Omental fat pad (tissue), 4 donors: ENCODE results near the gene CSF3. TPM values are rescaled to one million over a fixed set of nuclear protein-coding genes. Genes with fewer than 3 reads are reported as not detected.
"Not testable (repeated sequence)": the region's sequence is repeated elsewhere in the genome, so short reads cannot be mapped to it uniquely, and the experiment has no call there.

ENCODE experiments used
- ATAC-seq: fragments of 150-250 bp; one replicate; pipeline ENCODE4 v1.9.1; 2016; ENCODE audit warnings: mild to moderate bottlenecking, moderate library complexity; ENCODE audit not compliant: low FRiP score
- DNase-seq: peaks from one replicate; pipeline ENCODE4 v3.0.0-alpha.2; 2019; ENCODE audit warnings: low spot score
- total RNA-seq, 4 donors: library from RNA; depleted of rRNA; stranded (reverse); fragments of >200 nt; gene quantifications; one replicate each; pipeline ENCODE4 v1.1.0, GENCODE V29; 2016
- TF ChIP-seq, protein P1 (sequence below), 3 donors: fragments of 450-650 bp; IDR thresholded peaks; one replicate each; pipeline ENCODE4 v1.5.1; 2016 to 2017; ENCODE audit warnings: antibody characterized with exemption in 3 of 3, mild to moderate bottlenecking in 3 of 3, moderate library complexity in 2 of 3

Gene CSF3
- total RNA-seq, 4 donors from 2014 or later = 51.8 to 75.2 TPM; not detected in 2

DNA sequence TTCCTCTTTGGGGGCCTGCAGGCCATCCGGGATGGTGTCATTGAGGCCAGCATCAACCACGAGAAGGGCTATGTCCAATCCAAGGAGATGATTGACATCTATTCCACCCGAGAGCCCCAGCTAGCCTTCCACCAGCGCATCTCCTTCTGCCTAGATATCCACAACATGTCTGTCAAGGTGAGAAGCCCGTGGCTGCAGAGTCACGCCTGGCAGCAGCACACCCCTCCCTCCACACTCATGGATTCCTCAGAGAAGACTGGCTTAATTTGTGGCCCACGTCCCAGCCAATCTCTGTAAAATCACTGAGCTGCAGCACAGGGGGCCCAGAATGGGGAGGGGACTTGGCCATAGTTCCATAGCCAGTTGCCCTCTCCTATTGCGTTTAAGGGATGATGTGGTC lies 19.1 kb upstream of the CSF3 start:
- TF ChIP-seq, protein P1, sequence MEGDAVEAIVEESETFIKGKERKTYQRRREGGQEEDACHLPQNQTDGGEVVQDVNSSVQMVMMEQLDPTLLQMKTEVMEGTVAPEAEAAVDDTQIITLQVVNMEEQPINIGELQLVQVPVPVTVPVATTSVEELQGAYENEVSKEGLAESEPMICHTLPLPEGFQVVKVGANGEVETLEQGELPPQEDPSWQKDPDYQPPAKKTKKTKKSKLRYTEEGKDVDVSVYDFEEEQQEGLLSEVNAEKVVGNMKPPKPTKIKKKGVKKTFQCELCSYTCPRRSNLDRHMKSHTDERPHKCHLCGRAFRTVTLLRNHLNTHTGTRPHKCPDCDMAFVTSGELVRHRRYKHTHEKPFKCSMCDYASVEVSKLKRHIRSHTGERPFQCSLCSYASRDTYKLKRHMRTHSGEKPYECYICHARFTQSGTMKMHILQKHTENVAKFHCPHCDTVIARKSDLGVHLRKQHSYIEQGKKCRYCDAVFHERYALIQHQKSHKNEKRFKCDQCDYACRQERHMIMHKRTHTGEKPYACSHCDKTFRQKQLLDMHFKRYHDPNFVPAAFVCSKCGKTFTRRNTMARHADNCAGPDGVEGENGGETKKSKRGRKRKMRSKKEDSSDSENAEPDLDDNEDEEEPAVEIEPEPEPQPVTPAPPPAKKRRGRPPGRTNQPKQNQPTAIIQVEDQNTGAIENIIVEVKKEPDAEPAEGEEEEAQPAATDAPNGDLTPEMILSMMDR (IDR thresholded peaks at IDR 0.05) = no peak
- DNase-seq (no peak), ATAC-seq (no peak)

DNA sequence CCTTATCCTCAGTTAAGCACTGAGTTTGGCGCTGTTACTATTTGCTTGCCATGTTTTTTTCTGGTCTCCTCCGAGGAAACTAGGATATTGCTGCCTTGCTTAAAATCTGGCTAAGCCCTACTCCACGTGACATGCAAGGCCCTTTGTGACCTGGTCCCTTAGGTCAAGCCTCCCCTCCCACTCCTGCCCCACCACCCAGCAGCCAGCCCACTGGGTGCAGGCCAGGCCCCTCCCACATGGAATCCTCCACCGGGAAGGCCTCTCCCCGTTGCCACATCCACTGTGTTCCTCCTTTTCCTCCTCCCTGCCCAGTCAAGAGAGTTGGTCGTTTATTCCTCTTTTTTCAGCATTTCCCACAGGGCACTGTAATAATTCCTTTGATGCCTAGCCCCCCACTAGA lies 18.4 kb upstream of the CSF3 start:
- ATAC-seq = no peak
- no peak for DNase-seq
- TF ChIP-seq, protein P1 (IDR thresholded peaks at IDR 0.05) = no peak

DNA sequence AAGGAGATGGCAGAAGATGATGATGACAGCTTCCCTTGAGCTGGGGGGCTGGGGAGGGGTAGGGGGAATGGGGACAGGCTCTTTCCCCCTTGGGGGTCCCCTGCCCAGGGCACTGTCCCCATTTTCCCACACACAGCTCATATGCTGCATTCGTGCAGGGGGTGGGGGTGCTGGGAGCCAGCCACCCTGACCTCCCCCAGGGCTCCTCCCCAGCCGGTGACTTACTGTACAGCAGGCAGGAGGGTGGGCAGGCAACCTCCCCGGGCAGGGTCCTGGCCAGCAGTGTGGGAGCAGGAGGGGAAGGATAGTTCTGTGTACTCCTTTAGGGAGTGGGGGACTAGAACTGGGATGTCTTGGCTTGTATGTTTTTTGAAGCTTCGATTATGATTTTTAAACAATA lies 17.7 kb upstream of the CSF3 start:
- DNase-seq = no peak
- TF ChIP-seq, protein P1 (IDR thresholded peaks at IDR 0.05) = no peak
- ATAC-seq = no peak

DNA sequence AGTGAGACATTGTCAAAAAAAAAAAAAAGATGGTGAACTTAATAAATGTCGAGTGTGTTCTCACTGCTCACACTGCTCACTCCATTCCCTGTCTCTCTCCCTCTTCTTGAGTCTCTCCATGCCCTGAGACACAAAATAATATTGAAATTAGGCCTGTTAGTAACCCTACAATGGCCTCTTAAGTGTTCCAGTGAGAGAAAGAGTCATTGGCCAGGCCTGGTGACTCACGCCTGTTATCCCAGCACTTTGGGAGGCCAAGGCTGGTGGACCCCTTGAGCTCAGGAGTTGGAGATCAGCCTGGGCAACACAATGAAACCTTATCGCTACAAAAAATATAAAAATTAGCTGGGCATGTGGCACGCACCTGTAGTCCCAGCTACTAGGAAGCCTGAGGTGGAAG lies 16.2 kb upstream of the CSF3 start:
- no peak for DNase-seq
- TF ChIP-seq, protein P1 (IDR thresholded peaks at IDR 0.05) = no peak
- ATAC-seq = no peak

DNA sequence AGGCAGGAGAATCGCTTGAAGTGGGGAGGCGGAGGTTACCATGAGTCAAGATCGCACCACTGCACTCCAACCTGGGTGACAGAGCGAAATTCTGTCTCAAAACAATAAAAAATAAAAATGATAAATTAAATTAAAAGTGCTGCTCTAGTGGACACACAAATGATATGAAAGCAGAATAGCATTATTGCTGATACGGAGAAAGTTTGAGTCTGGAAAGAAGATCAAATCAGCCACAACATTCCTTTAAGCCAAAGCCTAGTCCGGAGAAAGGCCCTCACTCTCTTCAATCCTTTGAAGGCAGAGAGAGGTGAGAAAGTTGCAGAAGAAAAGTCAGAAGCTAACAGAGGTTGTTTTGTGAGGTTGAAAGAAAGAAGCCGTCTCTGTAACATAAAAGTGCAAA lies 15.1 kb upstream of the CSF3 start:
- DNase-seq = no peak
- no peak for ATAC-seq
- TF ChIP-seq, protein P1 (IDR thresholded peaks at IDR 0.05) = no peak

DNA sequence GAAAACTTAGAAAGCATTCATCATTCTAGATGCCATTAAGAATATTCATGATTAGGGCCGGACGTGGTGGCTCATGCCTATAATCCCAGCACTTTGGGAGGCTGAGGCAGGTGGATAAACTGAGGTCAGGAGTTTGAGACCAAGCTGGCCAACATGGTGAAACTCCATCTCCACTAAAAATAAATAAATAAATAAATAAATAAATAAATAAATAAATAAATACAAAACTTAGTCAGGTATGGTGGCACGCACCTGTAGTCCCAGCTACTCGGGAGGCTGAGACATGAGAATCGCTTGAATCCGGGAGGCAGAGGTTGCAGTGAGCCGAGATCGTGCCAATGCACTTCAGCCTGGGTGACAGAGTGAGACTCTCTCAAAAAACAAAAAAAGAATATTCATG lies 13.9 kb upstream of the CSF3 start:
- DNase-seq, ATAC-seq: not testable (repeated sequence)

DNA sequence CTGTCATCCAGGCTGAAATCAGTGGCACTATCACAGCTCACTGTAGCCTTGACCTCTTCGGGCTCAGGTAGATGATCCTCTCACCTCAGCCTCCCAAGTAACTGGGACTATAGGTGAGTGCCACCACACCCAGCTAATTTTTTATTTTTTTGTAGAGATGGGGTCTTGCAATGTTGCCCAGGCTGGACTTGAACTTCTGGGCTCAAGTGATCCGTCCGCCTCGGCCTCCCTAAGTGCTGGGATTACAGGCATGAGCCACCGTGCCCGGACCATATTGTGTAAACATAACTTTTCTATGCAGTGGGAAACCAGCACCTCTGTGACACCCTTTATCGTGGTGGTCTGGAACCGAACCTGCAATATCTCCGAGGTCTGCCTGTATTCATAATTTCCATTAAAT lies 11.2 kb upstream of the CSF3 start:
- DNase-seq = no peak
- TF ChIP-seq, protein P1 (IDR thresholded peaks at IDR 0.05) = no peak
- no peak for ATAC-seq

DNA sequence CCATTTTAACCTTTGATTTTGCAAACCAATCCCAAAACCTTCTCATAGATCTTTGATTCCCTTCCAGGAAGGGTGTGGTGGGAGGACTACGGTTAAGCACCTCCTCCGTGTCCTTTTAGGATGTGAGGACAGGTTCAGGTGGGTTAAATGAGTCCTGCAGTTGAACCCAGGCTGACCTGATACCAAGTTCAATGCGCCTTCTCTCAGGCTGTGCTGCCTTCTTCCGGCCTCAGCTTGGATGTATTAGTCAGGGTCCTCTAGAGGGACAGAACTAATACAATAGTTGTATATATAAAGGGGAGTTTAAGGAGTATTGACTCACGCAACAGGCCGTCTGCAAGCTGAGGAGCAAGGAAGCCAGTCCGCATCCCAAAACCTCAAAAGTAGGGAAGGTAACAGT lies 10.5 kb upstream of the CSF3 start:
- TF ChIP-seq, protein P1 (IDR thresholded peaks at IDR 0.05) = no peak
- ATAC-seq = no peak

More for the DNA sequence above, 10.5 kb upstream of the CSF3 start:
- DNase-seq = no peak
